H1 (cell line): ENCODE measurements around the gene TXK.

Experiments used
- EP300 ChIP-seq, 2 experiments: IDR thresholded peaks; 1 replicate in 1 of 2; 2 replicates in 1 of 2; pipeline ENCODE4 v1.6.1; 2011 to 2012; ENCODE audit warnings: low read depth in 2 of 2, low read length in 2 of 2, mild to moderate bottlenecking in 2 of 2, borderline replicate concordance in 1 of 2, inconsistent platforms in 1 of 2, moderate library complexity in 1 of 2
- KDM4A ChIP-seq: IDR thresholded peaks from one replicate; pipeline ENCODE4 v1.7.1; 2012; ENCODE audit warnings: low read depth, mild to moderate bottlenecking, moderate library complexity, low read length, inconsistent platforms; ENCODE audit not compliant: severe bottlenecking
- POLR2A ChIP-seq, 2 experiments: IDR thresholded peaks; 1 replicate in 1 of 2; 2 replicates in 1 of 2; pipeline ENCODE4 v1.6.1; 2011; ENCODE audit warnings: low read depth in 2 of 2, low read length in 2 of 2, mild to moderate bottlenecking in 2 of 2; ENCODE audit errors: control extremely low read depth in 1 of 2

GRCh38 chr4:48119646-48120045 lies 14.4 kb downstream of the TXK start:
- TF ChIP-seq EP300 (IDR thresholded peaks at IDR 0.05; ENCODE audit: borderline replicate concordance in 1 of 2, low read depth in 2 of 2, low read length in 2 of 2) (no peak), KDM4A (no peak), POLR2A (IDR thresholded peaks at IDR 0.05; ENCODE audit: control extremely low read depth in 1 of 2, low read depth in 2 of 2, low read length in 2 of 2) (no peak)
